Right cardiac atrium (tissue), 5 donors: ENCODE measurements around the gene CLK1. TPM values are rescaled to one million over a fixed set of nuclear protein-coding genes. Genes with fewer than 3 reads are reported as not detected.

Source experiments
- ATAC-seq, 2 donors: fragments of 200-7000 bp; cut with Tn5 transposase; one replicate each; pipeline versions ENCODE4 v1.8.0 to v1.9.1; 2020; ENCODE audit warnings: moderate library complexity in 2 of 2, mild to moderate bottlenecking in 1 of 2
- DNase-seq, 3 donors: peaks; one replicate each; pipeline ENCODE4 v3.0.0-alpha.2; 2020
- H3K27ac ChIP-seq: one replicate; pipeline ENCODE4 v1.5.1; 2013; ENCODE audit warnings: mild to moderate bottlenecking, low read length, control low read depth, moderate library complexity
- H3K27me3 ChIP-seq: one replicate; pipeline ENCODE4 v1.6.1; 2013; ENCODE audit not compliant: control insufficient read depth, insufficient read depth
- H3K4me1 ChIP-seq: one replicate; pipeline ENCODE4 v1.6.1; 2013; ENCODE audit warnings: low read length; ENCODE audit not compliant: control insufficient read depth, insufficient read depth
- H3K4me3 ChIP-seq: one replicate; pipeline ENCODE4 v1.5.1; 2013; ENCODE audit warnings: low read length, control low read depth
- H3K9me3 ChIP-seq: one replicate; pipeline ENCODE4 v1.6.1; 2013; ENCODE audit warnings: low read length; ENCODE audit not compliant: control insufficient read depth
- WGBS: extraction: QIAGEN DNeasy Blood & Tissue Kit; methylation state at CpG from one replicate; pipeline ENCODE4 v1.1.7; 2013; 5-methylcytosine and 5-hydroxymethylcytosine counted together
- intact Hi-C, 4 donors: fragments of 100-400 bp; cut with DNase I; formaldehyde crosslinking; loops; one replicate each; pipeline versions ENCODE4 v1.11.0 to v1.14.0; 2022 to 2023
- polyA plus RNA-seq: library from polyadenylated mRNA; stranded (reverse); fragments of 200-250 nt; gene quantifications from one replicate; pipeline ENCODE4 v1.2.3, GENCODE V29; 2013
- total RNA-seq, 4 donors: library from RNA; stranded (reverse); fragmentation: NEBNext Ultra II Directional; extraction: Animal tissue kit (Norgen Biotek cat#: 25700); gene quantifications; one replicate each; pipeline ENCODE4 v1.2.1, GENCODE V29; 2021
- donor health status: healthy with polysubstance abuse.
- donor health status: DM: no; HTN: yes; CAD: no.
- donor health status: DM: no; HTN: no; CAD: no.
- donor health status: DM: no; HTN: yes; CAD: no; lungs with severe emphysema.
- donor health status: DM: yes; HTN: yes; CAD: no.

CLK1 gene
- total and polyA plus RNA-seq, 5 donors: 48.0 to 122 (median 66.2) TPM

DNA sequence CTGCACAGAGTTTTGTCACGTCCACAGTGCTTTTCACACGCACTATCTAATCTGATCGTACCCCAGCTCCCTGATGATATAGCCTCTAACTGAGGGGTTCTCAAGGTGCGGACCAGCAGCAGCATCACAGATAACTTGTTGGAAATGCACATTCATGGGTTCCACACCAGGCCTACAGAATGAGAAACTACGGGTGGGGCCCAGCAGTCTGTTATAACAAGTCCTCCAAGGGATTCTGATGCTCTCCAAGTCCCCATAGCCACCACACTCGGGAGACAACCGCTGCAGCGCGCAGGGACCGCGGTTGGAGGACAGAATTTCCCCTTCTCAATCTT is 53.5 kb downstream of the CLK1 start:
- DNase-seq (no peak), ATAC-seq (no peak)
- no peaks in the 10 kb centered on the region for H3K9me3 ChIP-seq
- 4% methylated on average over 11 of the region's 11 CpGs for WGBS
- peak overlapping the region; percentile 98 for H3K27ac ChIP-seq
- intact Hi-C loops: loop anchor here in 3 of 4 donors (1.0 to 5.0 kb wide), 3 partner anchors 51 to 99 kb away; partner anchors contain the start of gene CLK1 (in 1 of the 3)
- peak overlapping the region; percentile 89 for H3K4me3 ChIP-seq
- no peaks in the 10 kb centered on the region for H3K27me3 ChIP-seq
- H3K4me1 ChIP-seq: peaks cover 3% of the 10 kb centered on the region

DNA sequence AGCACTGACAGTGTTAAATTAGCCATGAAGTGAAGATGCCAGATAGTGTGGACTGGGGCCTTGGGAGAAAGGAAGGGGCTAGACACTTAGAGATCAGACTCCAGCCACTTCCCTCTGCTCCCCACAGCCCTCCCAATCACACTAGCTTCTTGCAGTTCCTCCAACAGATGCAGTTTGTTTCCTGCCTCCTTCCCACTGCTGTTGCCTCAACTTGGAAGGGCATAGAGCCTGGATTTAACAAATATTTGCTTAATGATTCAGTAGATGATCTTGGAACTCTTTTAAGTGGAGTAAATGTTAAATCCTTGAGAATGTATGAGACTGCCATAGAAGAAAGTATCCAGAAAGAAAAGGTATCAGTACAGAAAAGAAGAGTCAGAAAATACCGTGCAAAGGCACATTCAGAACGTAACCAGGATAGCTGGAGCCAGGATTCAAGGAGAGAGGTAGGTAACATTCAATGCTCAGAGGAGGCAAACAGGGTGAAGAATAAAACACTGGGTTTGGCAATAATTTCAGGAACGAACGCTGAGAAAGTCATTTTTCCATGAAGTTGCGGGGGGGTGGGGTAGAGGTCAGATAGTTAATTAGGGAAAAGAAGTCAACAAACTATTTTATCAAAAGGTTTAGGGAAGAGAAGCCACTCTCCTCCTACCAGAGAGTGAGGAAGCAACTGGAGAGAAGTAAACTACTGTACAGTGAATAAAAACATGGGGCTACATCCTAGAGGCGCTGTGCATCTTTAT is 54.0 kb downstream of the CLK1 start:
- intact Hi-C loops: loop anchor here in 2 of 4 donors (5.0 kb wide), 2 partner anchors 52 to 98 kb away; partner anchors contain the start of gene CLK1 (in 1 of the 2)
- Histone ChIP-seq H3K27me3 (no peaks in the 10 kb centered on the region), H3K4me1 (peaks cover 3% of the 10 kb centered on the region), H3K4me3 (peak overlapping the region; percentile 89), H3K9me3 (no peaks in the 10 kb centered on the region), H3K27ac (peak overlapping the region; percentile 98)
- 25% methylated on average over 6 of the region's 6 CpGs for WGBS
- ATAC-seq (peak; percentile 9 to 34), DNase-seq (peak in 1 of 3 donors; percentile 52)

DNA sequence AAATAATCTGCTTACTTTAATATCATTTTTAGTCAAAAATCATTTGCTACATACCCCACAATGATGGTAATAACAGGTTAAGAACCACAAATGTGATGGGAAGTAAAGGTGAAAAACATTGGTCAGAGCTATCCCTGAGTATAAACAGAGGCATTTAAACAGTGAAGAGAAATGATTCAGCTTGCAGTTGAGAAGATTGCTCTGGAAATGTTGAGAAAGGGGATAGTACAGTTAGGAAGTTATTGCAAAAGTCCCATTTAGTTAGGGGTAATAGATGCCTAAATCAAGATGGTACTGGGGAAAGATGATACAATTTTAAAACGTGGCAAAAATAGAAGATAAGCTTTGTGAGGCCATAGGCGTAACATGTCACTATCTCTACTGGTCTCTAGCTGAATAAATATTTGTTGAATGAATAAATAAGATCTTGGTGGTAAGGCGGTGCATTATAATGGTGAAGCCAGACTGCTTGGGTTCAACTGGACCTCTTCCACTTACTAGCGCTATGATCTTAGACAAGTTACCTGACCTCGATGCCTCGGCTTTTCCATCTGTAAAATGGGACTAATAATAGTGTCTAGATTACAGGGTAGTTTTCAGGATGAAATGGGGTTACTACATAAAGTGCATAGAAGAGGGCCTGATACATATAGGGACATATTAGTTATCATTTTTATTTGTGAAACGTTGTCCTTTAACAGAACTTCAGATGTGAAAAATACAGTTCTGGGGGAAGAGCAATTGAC is 54.8 kb downstream of the CLK1 start:
- intact Hi-C loops: loop anchor here in 2 of 4 donors (5.0 kb wide), 2 partner anchors 53 to 97 kb away; partner anchors contain the start of gene CLK1 (in 1 of the 2)
- Histone ChIP-seq H3K27me3 (no peaks in the 10 kb centered on the region), H3K27ac (peak overlapping the region; percentile 70), H3K4me1 (peaks cover 3% of the 10 kb centered on the region), H3K9me3 (no peaks in the 10 kb centered on the region), H3K4me3 (no peak overlapping the region)
- WGBS: 81% methylated on average over 7 of the region's 7 CpGs
- no peak for ATAC-seq
- DNase-seq: no peak

Other genes with a start within 250 kb of the CLK1 start
- 100 to 1,000 TPM in 2 of 4 donors, 10 to 100 TPM in 2; 83.7 to 173 (median 100.0) TPM for gene BZW1, start 52.7 kb downstream of the CLK1 start, total RNA-seq
- 32.2 TPM for gene BZW1, start 52.7 kb downstream of the CLK1 start, polyA plus RNA-seq
- 10 to 100 TPM; 23.4 to 31.5 (median 26.2) TPM for gene PPIL3, start 24.4 kb upstream of the CLK1 start, total RNA-seq
- 19.6 TPM for gene PPIL3, start 24.4 kb upstream of the CLK1 start, polyA plus RNA-seq
- 10 to 100 TPM; 16.6 to 23.1 (median 19.8) TPM for gene NIF3L1, start 24.7 kb upstream of the CLK1 start, total RNA-seq
- gene NIF3L1, start 24.7 kb upstream of the CLK1 start, polyA plus RNA-seq: 22.5 TPM
- 10 to 100 TPM; 23.0 to 25.8 (median 23.7) TPM for gene ORC2, start 99.0 kb upstream of the CLK1 start, total RNA-seq
- 9.4 TPM for gene ORC2, start 99.0 kb upstream of the CLK1 start, polyA plus RNA-seq
- 10 to 100 TPM in 3 of 4 donors, 1 to 10 TPM in 1; 9.7 to 17.2 (median 13.4) TPM for gene HYCC2, start 207.0 kb upstream of the CLK1 start, total RNA-seq
- gene HYCC2, start 207.0 kb upstream of the CLK1 start, polyA plus RNA-seq: 3.1 TPM
- 100 to 1,000 TPM; 296 to 384 (median 313) TPM for gene NDUFB3, start 207.3 kb upstream of the CLK1 start, total RNA-seq
- 503 TPM for gene NDUFB3, start 207.3 kb upstream of the CLK1 start, polyA plus RNA-seq